Gastroesophageal sphincter (tissue), 3 donors: ENCODE measurements around the gene ZNF620.

Experiments used
- CTCF ChIP-seq, 4 experiments: fragments of 200-600 bp in 2 of 4; fragments of 450-650 bp in 2 of 4; sonication (generic) in 1 of 4; IDR thresholded peaks; one replicate each; pipeline ENCODE4 v1.5.1; 2017 to 2019; ENCODE audit warnings: antibody characterized with exemption in 4 of 4, mild to moderate bottlenecking in 2 of 4, moderate library complexity in 2 of 4
- EP300 ChIP-seq: sonication (generic); formaldehyde crosslinking; IDR thresholded peaks from one replicate; pipeline ENCODE4 v1.6.1; 2017; ENCODE audit warnings: antibody characterized with exemption, mild to moderate bottlenecking
- POLR2A ChIP-seq, 2 donors: fragments of 450-650 bp; IDR thresholded peaks; one replicate each; pipeline ENCODE4 v1.6.1; 2017; ENCODE audit warnings: antibody characterized with exemption in 2 of 2, mild to moderate bottlenecking in 2 of 2, moderate library complexity in 1 of 2

- TF ChIP-seq CTCF (IDR thresholded peaks at IDR 0.05): no peak
- TF ChIP-seq EP300: no peak
- TF ChIP-seq POLR2A (IDR thresholded peaks at IDR 0.05): no peak
These were observed 28.2 kb upstream of the ZNF620 start for GRCh38 chr3:40477666-40478065.
